ENCODE results near the gene ENTREP1. TPM values are rescaled to one million over a fixed set of nuclear protein-coding genes. Genes with fewer than 3 reads are reported as not detected.

Gene ENTREP1
- total RNA-seq, 1 experiment from 2014 or later = 0.35 TPM

DNA sequence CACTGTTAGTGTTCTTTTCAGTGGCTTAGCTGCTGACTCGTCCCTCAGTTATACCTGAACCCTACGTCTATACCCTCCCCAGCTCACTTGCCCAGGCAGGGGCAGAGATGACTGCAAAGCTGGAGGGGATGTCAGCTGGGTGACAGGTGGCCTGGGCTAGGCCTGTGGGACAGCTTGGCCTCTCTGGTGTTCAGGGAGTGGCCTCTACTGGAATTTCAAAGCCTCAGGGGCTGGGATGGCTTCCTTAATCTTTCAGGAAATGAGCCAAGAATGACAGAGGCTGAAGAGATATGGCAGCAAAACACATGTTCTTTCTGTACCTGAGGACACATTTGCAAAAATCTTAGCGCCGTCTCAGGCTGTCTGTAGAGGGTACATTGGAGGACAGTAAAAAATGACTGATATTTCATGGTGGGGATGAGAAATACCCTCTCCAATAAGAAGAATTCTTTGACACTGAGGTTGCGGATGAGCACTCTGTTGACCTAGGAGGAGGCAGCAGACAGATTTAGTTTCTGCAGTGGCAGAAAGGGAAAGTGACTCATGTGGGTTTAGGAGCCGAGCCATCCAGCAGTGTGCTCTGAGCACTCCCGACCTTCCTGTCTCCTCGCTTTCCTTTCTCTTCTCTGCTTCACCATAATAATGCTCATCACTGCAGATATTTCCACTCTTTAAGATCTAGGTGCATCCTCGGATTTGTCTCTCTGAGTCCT lies 54.4 kb downstream of the ENTREP1 start:
- H3F3A ChIP-seq (ENCODE audit: insufficient read depth, low read depth) = peaks cover 17% of the 10 kb centered on the region
- peak overlapping the region; percentile 75 for H3K4me2 ChIP-seq
- H2AFZ ChIP-seq = peak overlapping the region; percentile 30
- intact Hi-C loops (cut with micrococcal nuclease; ENCODE audit: unreplicated experiment) = loop anchor here (2.0 kb wide), 1 partner anchor 55 kb away; the partner anchor contains the start of gene ENTREP1
- H3K4me1 ChIP-seq (replicated peaks; ENCODE audit: insufficient read depth) = peaks cover 32% of the 10 kb centered on the region
- H3K9me3 ChIP-seq (ENCODE audit: insufficient read depth, low read depth) = no peaks in the 10 kb centered on the region
- H3K79me2 ChIP-seq (ENCODE audit: low read depth) = no peaks in the 10 kb centered on the region
- peak; percentile 60 to 74 for DNase-seq
- H3K27me3 ChIP-seq (ENCODE audit: insufficient read depth, low read depth) = no peaks in the 10 kb centered on the region
- H3K27ac ChIP-seq = peak overlapping the region; percentile 44
- CTCF ChIA-PET = no interaction called here
- no peaks in the 10 kb centered on the region for H3K9me2 ChIP-seq (ENCODE audit: insufficient read depth)
- BruUV-seq (replicated peaks) = no TSS peak
- H3K36me3 ChIP-seq (ENCODE audit: low read depth) = no peaks in the 10 kb centered on the region
- peak overlapping the region; percentile 35; the same call in 1 of the 2 replicates for H3K4me3 ChIP-seq
- POLR2A ChIA-PET (ENCODE audit: unreplicated experiment) = interaction anchor here (0.6 kb wide), 1 partner anchor 47 kb away, joined by 5 read pairs; no protein-coding TSS in a partner anchor
- no peaks in the 10 kb centered on the region for H4K20me1 ChIP-seq (ENCODE audit: insufficient read depth)
- no peak for TF ChIP-seq EZH2 (IDR thresholded peaks at IDR 0.05; ENCODE audit: low read depth)
- TF ChIP-seq, protein P1, sequence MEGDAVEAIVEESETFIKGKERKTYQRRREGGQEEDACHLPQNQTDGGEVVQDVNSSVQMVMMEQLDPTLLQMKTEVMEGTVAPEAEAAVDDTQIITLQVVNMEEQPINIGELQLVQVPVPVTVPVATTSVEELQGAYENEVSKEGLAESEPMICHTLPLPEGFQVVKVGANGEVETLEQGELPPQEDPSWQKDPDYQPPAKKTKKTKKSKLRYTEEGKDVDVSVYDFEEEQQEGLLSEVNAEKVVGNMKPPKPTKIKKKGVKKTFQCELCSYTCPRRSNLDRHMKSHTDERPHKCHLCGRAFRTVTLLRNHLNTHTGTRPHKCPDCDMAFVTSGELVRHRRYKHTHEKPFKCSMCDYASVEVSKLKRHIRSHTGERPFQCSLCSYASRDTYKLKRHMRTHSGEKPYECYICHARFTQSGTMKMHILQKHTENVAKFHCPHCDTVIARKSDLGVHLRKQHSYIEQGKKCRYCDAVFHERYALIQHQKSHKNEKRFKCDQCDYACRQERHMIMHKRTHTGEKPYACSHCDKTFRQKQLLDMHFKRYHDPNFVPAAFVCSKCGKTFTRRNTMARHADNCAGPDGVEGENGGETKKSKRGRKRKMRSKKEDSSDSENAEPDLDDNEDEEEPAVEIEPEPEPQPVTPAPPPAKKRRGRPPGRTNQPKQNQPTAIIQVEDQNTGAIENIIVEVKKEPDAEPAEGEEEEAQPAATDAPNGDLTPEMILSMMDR (conservative IDR thresholded peaks at IDR 0.05) = no peak

DNA sequence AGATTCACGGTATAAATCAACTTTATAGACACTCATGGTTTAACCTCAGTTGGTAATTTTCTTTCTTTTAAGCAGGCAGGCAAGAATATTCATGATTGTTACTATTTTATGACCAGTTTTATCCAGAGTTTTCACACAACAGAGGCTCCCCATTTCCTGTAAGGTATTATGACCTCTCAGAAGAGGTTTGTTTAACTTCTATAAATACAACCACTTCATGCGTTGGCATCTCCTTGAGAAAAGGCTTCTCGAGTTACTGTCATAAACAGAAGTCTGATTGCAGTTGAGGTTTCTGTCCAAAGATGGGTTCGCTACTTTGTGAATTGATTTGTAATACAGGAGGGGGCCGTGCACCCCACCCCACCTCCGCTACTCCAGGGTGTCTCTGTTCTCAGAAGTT lies 55.3 kb downstream of the ENTREP1 start:
- no peak for DNase-seq
- ChIA-PET POLR2A (ENCODE audit: unreplicated experiment) (no interaction called here), CTCF (no interaction called here)
- H3K9me2 ChIP-seq (ENCODE audit: insufficient read depth) = no peaks in the 10 kb centered on the region
- no peak for TF ChIP-seq EZH2 (IDR thresholded peaks at IDR 0.05; ENCODE audit: low read depth)
- TF ChIP-seq, protein P1 (conservative IDR thresholded peaks at IDR 0.05) = no peak
- peak overlapping the region; percentile 44; the same call in 1 of the 2 replicates for H3K27ac ChIP-seq
- intact Hi-C loops (cut with micrococcal nuclease; ENCODE audit: unreplicated experiment) = loop anchor here (10.0 kb wide), 2 partner anchors 116 to 346 kb away; partner anchors contain the start of gene FXN
- H3K79me2 ChIP-seq (ENCODE audit: low read depth) = no peaks in the 10 kb centered on the region
- H3K4me2 ChIP-seq = peak overlapping the region; percentile 75
- no peaks in the 10 kb centered on the region for H3K36me3 ChIP-seq (ENCODE audit: low read depth)
- H3K4me1 ChIP-seq (replicated peaks; ENCODE audit: insufficient read depth) = peaks cover 37% of the 10 kb centered on the region
- H3K9me3 ChIP-seq (ENCODE audit: insufficient read depth, low read depth) = no peaks in the 10 kb centered on the region
- no peak overlapping the region for H3K4me3 ChIP-seq
- no peak overlapping the region for H2AFZ ChIP-seq
- H4K20me1 ChIP-seq (ENCODE audit: insufficient read depth) = no peaks in the 10 kb centered on the region
- BruUV-seq (replicated peaks) = no TSS peak
- no peaks in the 10 kb centered on the region for H3K27me3 ChIP-seq (ENCODE audit: insufficient read depth, low read depth)
- peaks cover 21% of the 10 kb centered on the region for H3F3A ChIP-seq (ENCODE audit: insufficient read depth, low read depth)

DNA sequence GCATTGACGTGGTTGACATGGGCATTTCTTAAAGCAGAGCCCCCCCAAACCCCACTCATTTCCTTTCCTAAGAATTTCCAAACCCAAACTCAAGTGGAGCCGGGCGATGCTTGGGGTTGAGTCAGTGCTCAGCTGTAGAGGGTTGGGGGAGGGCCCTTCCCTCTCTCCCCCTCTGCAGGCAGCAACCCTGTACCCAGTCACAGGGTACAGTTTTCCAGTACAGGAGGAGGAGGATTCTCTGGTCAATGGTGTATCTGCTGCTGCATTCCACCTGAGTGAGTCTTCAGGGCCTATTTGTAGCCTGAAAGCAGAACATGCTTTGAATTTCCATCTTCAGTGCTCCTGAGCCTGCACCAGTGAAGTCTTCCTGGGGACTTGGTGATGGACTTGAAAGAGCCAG lies 55.8 kb downstream of the ENTREP1 start:
- no peaks in the 10 kb centered on the region for H3K27me3 ChIP-seq (ENCODE audit: insufficient read depth, low read depth)
- TF ChIP-seq, protein P1 (conservative IDR thresholded peaks at IDR 0.05) = no peak
- TF ChIP-seq EZH2 (IDR thresholded peaks at IDR 0.05; ENCODE audit: low read depth) = no peak
- peaks cover 23% of the 10 kb centered on the region for H3F3A ChIP-seq (ENCODE audit: insufficient read depth, low read depth)
- CTCF ChIA-PET = no interaction called here
- no peaks in the 10 kb centered on the region for H3K9me3 ChIP-seq (ENCODE audit: insufficient read depth, low read depth)
- no peak overlapping the region for H2AFZ ChIP-seq
- DNase-seq = no peak
- BruUV-seq (replicated peaks) = no TSS peak
- H4K20me1 ChIP-seq (ENCODE audit: insufficient read depth) = no peaks in the 10 kb centered on the region
- intact Hi-C loops (cut with micrococcal nuclease; ENCODE audit: unreplicated experiment) = loop anchor here (10.0 kb wide), 2 partner anchors 116 to 346 kb away; partner anchors contain the start of gene FXN
- POLR2A ChIA-PET (ENCODE audit: unreplicated experiment) = no interaction called here
- no peak overlapping the region for H3K27ac ChIP-seq
- H3K9me2 ChIP-seq (ENCODE audit: insufficient read depth) = no peaks in the 10 kb centered on the region
- H3K4me3 ChIP-seq = no peak overlapping the region
- H3K4me1 ChIP-seq (replicated peaks; ENCODE audit: insufficient read depth) = peaks cover 40% of the 10 kb centered on the region
- H3K79me2 ChIP-seq (ENCODE audit: low read depth) = no peaks in the 10 kb centered on the region
- no peaks in the 10 kb centered on the region for H3K36me3 ChIP-seq (ENCODE audit: low read depth)
- H3K4me2 ChIP-seq = no peak overlapping the region
